DOHH2 (cell line): Measurements from ENCODE around the gene MICAL2.

Experiments used
- CTCF ChIP-seq: fragments of 200-600 bp; sonication (generic); IDR thresholded peaks from one replicate; pipeline ENCODE4 v1.5.1; 2014; ENCODE audit warnings: antibody characterized with exemption, mild to moderate bottlenecking, low read depth, low read length; ENCODE audit not compliant: poor library complexity, severe bottlenecking
- EZH2phosphoT487 ChIP-seq: fragments of 200-600 bp; sonication (generic); IDR thresholded peaks from 2 replicates; pipeline ENCODE4 v1.6.1; 2017; ENCODE audit warnings: borderline replicate concordance, mild to moderate bottlenecking, antibody characterized with exemption, low read length, moderate library complexity, mixed read lengths

- no peak for TF ChIP-seq CTCF
- TF ChIP-seq EZH2phosphoT487 = no peak
Observed at GRCh38 chr11:12225046-12225739, 114.8 kb downstream of the MICAL2 start.
